NCI-H526 (cell line): ENCODE data around the gene SPRR2B.
"Not testable (repeated sequence)": the region's sequence is repeated elsewhere in the genome, so short reads cannot be mapped to it uniquely, and the experiment has no call there.

ENCODE experiments used
- DNase-seq, 2 experiments: peaks; one replicate each; lab custom pipeline; 2025; lab: John Stamatoyannopoulos, UW

Gene SPRR2B

GRCh38 chr1:153071511-153071910, at the start of gene SPRR2B:
TSS of gene SPRR2B (minus strand) at chr1:153071611. CDS start at chr1:153070839, 772 bp downstream.
- DNase-seq = no peak

- DNase-seq = no peak
Measured at GRCh38 chr1:153120945-153121344, 49.5 kb upstream of the SPRR2B start.

GRCh38 chr1:153119491-153119971, 48.1 kb upstream of the SPRR2B start:
- DNase-seq = no peak

- not testable (repeated sequence) for DNase-seq
Measured at GRCh38 chr1:153115264-153115663, 43.9 kb upstream of the SPRR2B start.

GRCh38 chr1:153113416-153113815, 42.0 kb upstream of the SPRR2B start, which contains the start of gene SPRR2F:
TSS of gene SPRR2F (minus strand) at chr1:153113516. CDS start at chr1:153112733, 783 bp downstream.
- no peak for DNase-seq

GRCh38 chr1:153112454-153112853, 41.0 kb upstream of the SPRR2B start:
- not testable (repeated sequence) for DNase-seq

- DNase-seq = no peak
Measured at GRCh38 chr1:153100245-153100644, 28.8 kb upstream of the SPRR2B start.

DNA sequence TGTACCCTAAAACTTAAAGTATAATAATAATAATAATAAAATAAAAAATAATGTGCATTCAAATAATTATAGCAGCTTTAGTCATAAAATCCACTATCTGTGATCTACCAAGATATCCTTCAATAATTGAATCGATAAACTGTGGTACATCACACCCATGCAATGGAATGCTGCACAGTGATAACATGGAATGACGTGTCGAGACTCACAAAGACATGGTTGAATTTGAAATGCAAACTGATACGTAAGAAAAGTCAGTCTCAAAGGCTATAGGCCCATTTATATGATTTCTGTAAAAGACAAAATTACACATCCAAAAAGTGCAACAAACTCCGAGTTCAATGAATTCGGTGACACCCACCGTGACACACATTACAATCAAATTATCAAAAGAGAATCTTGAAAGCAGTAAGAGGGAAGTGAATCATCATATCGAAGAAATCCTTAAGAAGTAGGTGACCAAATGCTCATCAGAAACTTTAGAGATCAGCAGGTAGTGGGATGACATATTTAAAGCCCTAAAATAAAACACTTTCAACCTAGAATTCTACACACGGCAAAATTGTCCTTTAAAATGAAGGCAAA, 28.1 kb upstream of the SPRR2B start:
- no peak for DNase-seq

DNA sequence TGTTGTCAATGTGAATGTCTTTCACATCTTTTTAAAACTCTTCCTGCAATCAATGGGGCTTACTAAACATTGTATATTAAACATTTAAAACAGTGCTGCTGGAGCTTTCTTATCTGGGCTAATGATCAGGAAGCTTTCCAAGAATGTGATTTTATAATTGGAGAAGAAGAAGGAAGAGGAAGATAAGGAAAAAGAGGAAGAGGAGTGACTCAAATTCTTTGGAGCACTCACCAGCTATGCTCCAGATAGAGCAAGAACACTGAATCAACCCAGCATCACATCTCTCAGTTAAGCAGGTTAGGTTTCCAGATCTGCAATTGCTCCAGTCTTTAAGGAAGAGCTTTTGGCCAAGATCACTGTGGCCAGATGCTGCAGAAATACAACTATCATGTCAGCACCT, 24.4 kb upstream of the SPRR2B start:
- DNase-seq = no peak

GRCh38 chr1:153094426-153094825, 23.0 kb upstream of the SPRR2B start, which contains the start of gene SPRR2E:
TSS of gene SPRR2E (minus strand) at chr1:153094526. CDS start at chr1:153093751, 775 bp downstream.
- no peak for DNase-seq

GRCh38 chr1:153087652-153088051, 16.2 kb upstream of the SPRR2B start:
- DNase-seq = no peak

- no peak for DNase-seq
Measured at GRCh38 chr1:153081736-153082135, 10.3 kb upstream of the SPRR2B start.

DNA sequence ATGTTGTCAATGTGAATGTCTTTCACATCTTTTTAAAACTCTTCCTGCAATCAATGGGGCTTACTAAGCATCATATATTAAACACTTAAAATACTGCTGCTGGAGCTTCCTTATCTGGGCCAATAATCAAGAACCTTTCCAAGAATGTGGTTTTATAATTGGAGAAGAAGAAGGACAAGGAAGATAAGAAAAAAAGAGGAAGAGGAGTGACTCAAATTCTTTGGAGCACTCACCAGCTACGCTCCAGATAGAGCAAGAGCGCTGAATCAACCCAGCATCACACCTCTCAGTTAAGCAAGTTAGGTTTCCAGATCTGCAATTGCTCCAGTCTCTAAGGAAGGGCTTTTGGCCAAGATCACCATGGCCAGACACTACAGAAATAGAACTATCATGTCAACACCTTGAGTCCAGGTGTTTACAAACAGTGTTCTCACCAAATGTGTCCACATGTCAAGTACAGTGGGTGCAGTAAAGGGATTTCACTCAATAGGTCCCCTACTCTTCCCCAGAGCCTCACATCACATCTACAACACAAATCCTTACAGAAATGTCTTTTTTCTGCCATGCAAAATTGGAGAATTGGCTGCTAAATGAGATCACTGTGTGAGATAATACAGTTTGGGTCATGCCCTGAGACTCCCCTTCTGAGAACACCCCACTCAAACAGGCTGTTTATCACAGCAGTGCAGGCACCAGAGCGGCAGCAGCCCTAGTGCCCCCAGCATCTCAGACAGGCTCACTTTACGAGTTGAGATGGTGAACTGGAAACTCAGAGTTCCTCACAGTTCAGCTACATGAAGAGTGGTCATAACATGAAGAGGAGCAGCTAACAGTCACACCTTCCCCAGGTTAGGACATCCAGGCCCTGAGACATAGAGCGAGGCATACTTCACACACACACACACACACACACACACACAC, 1.7 kb upstream of the SPRR2B start:
- no peak for DNase-seq

DNA sequence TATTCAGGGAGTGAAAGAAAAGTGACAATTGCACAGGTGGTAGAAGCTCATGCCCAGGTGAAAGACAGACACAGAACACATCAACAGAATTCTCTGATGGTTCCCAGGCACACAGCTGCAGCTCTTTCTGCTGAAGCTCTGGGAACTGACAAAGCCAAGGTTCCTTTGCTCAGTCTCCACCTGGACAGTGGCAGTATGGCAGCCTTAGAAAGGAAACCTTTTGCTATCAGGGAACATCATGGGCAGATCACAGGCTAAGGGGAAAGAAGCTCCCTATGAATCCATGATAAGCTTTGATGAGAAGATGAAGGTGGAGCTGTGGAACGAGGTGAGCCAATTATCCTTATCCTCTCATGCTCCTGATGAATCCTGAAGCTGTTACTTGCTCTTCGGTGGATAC, 1.2 kb downstream of the SPRR2B start:
- DNase-seq = no peak

- no peak for DNase-seq
Measured at GRCh38 chr1:153058826-153059784, 12.3 kb downstream of the SPRR2B start.

- DNase-seq = no peak
Measured at GRCh38 chr1:153058154-153058553, 13.3 kb downstream of the SPRR2B start.

DNA sequence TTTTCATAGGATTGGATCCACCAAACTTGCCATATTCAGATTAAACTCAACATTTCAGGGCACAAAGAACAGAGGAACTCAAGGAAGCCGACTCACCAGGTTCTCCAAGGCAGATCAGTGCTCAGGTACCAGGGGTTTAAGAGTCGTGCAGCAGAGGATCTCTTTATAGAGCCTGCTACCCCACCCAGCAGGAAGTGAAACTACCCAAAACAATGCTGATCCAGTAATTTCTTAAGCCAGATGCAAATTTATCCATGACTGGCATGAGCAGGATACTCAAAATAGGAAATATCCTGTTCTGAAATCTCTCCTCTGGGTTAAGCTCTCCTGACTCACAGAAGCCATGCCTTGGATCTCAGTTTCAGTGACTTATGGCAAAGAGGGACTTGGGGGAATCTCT, 14.0 kb downstream of the SPRR2B start, which contains the start of gene SPRR2A:
TSS of gene SPRR2A (minus strand) at position 138 of the 400 bp plus-strand sequence. CDS start 777 bp downstream, outside the sequence.
- DNase-seq = no peak

GRCh38 chr1:153056111-153056510, 15.3 kb downstream of the SPRR2B start:
- DNase-seq = not testable (repeated sequence)

GRCh38 chr1:153049211-153049610, 22.2 kb downstream of the SPRR2B start:
- DNase-seq = no peak

DNA sequence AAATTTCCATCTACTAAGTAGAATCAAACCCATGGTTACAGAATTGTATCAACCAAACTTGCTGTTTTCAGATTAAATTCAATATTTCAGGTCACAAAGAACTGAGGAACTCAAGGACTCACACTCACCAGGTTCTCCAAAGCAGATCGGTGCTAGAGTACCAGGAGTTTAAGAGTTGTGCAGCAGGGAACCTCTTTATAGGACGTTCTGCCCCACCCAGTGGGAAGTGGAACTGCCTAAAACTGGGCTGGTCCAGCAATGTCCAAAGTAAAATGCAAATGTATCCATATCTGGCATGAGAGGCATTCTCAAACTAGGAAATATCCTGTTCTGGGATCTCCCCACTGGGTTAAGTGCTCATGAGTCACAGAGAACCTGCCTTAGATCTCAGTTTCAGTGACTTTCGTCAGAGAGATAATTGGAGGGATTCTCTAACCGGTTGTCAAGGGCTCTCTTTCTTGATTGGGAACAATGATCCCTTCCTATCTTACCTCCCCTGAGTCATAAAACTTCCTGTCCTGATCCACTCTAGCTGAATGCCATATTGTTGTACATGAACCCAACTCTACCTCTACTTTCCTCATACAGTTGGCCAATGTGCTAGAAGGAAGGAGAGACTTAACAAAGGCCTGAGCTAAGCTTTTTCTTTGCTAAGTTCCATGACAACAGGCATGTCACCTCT, 30.3 kb downstream of the SPRR2B start, which contains the start of gene SPRR2D:
TSS of gene SPRR2D (minus strand) at position 171 of the 682 bp plus-strand sequence. CDS start 774 bp downstream, outside the sequence.
- DNase-seq = no peak

DNA sequence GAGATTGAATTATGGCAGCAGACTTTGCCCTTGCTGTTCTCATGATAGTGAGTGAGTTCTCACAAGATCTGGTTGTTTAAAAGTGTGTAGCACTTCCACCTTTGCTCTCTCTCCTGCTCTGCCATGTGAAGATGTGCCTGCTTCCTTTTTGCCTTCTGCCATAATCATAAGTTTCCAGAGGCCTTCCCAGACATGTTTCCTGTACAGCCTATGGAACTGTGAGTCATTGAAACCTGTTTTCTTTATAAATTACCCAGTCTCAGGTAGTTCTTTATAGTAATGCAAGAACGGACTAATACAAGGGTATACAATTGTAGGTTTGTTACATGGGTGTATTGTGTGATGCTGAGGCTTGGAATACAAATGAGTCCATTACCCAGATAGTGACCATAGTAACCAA, 36.2 kb downstream of the SPRR2B start:
- no peak for DNase-seq
